Measurements from ENCODE around the gene RNF121.
"Not testable (repeated sequence)": the region's sequence is repeated elsewhere in the genome, so short reads cannot be mapped to it uniquely, and the experiment has no call there.

RNF121 gene

GRCh38 chr11:71928737-71929443, at the start of gene RNF121:
Gene RNF121 (plus strand): TSS chr11:71929046. CDS start chr11:71929062, 16 bp downstream.
- no peaks in the 10 kb centered on the region for H3K9me3 Mint-ChIP-seq
- peaks cover 47% of the 10 kb centered on the region for H3K4me1 Mint-ChIP-seq
- peak; percentile 92 for ATAC-seq
- DNase-seq = peak; percentile 95 to 98
- H3K27me3 Mint-ChIP-seq = no peaks in the 10 kb centered on the region
- peak within 1 kb of the TSS; percentile 91 to 93 for H3K4me3 Mint-ChIP-seq
- H3K27ac Mint-ChIP-seq = peak within 1 kb of the TSS; percentile 100

DNA sequence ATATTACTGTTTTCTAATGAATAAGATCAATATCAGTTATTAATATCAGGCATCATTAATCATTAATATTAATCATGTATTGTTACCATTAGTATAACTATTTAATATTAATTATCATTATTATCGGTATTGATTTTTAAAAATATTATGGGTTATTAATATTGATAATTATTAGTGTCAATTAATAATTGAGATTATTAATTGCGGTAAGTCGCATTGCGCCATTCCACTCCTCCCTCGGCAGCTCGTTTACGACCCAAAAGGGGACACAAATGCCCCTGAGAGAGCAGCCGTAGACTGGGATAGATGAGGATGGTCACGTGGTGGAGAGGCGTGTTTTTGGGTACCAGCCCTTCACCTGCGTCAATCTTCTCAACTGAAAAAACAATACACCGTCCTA, 43.0 kb upstream of the RNF121 start:
- H3K4me3 Mint-ChIP-seq, H3K27me3 Mint-ChIP-seq, H3K27ac Mint-ChIP-seq, H3K4me1 Mint-ChIP-seq, ATAC-seq, DNase-seq, H3K9me3 Mint-ChIP-seq: not testable (repeated sequence)

- not testable (repeated sequence) for H3K4me3 Mint-ChIP-seq, H3K27ac Mint-ChIP-seq
Measured at GRCh38 chr11:71888335-71889010, 40.4 kb upstream of the RNF121 start.

GRCh38 chr11:71889181-71889872, 39.5 kb upstream of the RNF121 start:
- H3K27ac Mint-ChIP-seq, ATAC-seq, H3K9me3 Mint-ChIP-seq, H3K4me3 Mint-ChIP-seq, DNase-seq, H3K27me3 Mint-ChIP-seq, H3K4me1 Mint-ChIP-seq: not testable (repeated sequence)

More at GRCh38 chr11:71888335-71889010, 40.4 kb upstream of the RNF121 start:
- not testable (repeated sequence) for H3K9me3 Mint-ChIP-seq, DNase-seq, H3K4me1 Mint-ChIP-seq, H3K27me3 Mint-ChIP-seq, ATAC-seq

- H3K9me3 Mint-ChIP-seq = peaks cover 0 to 7% of the 10 kb centered on the region in 2 donors
- no peak overlapping the region for H3K4me3 Mint-ChIP-seq
- no peaks in the 10 kb centered on the region for H3K27me3 Mint-ChIP-seq
- ATAC-seq (no peak), DNase-seq (no peak)
- H3K4me1 Mint-ChIP-seq = no peaks in the 10 kb centered on the region
- H3K27ac Mint-ChIP-seq = no peak overlapping the region
Measured at GRCh38 chr11:71895961-71896360, 32.9 kb upstream of the RNF121 start.

DNA sequence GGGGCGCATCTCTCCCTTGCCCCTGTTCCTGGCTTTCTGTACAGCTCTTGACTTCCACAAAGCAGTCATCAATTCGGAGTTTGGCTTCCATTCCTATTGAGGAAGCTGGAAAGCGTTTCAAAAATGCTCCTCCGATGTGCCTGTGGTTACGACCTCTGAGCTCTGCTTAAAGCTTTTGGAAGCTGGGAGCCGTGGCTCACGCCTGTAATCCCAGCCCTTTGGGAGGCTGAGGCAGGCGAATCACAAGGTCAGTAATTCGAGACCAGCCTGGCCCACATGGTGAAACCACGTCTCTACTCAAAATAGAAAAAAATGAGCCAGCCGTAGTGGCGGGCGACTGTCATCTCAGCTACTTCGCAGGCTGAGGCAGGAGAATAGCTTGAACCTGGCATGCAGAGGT, 27.7 kb upstream of the RNF121 start:
- not testable (repeated sequence) for ATAC-seq, DNase-seq, H3K4me1 Mint-ChIP-seq, H3K27ac Mint-ChIP-seq, H3K9me3 Mint-ChIP-seq, H3K27me3 Mint-ChIP-seq, H3K4me3 Mint-ChIP-seq

GRCh38 chr11:71908218-71908617, 20.6 kb upstream of the RNF121 start:
- no peaks in the 10 kb centered on the region for H3K27me3 Mint-ChIP-seq
- no peak overlapping the region for H3K27ac Mint-ChIP-seq
- no peaks in the 10 kb centered on the region for H3K9me3 Mint-ChIP-seq
- peaks cover 14% of the 10 kb centered on the region for H3K4me1 Mint-ChIP-seq
- no peak overlapping the region for H3K4me3 Mint-ChIP-seq
- ATAC-seq (no peak), DNase-seq (no peak)

- H3K4me3 Mint-ChIP-seq, H3K27me3 Mint-ChIP-seq, ATAC-seq, H3K9me3 Mint-ChIP-seq, DNase-seq: not testable (repeated sequence)
- Mint-ChIP-seq H3K4me1 (peaks cover 14% of the 10 kb centered on the region), H3K27ac (peak overlapping the region; percentile 97 to 98)
Measured at GRCh38 chr11:71910775-71911174, 18.1 kb upstream of the RNF121 start.

DNA sequence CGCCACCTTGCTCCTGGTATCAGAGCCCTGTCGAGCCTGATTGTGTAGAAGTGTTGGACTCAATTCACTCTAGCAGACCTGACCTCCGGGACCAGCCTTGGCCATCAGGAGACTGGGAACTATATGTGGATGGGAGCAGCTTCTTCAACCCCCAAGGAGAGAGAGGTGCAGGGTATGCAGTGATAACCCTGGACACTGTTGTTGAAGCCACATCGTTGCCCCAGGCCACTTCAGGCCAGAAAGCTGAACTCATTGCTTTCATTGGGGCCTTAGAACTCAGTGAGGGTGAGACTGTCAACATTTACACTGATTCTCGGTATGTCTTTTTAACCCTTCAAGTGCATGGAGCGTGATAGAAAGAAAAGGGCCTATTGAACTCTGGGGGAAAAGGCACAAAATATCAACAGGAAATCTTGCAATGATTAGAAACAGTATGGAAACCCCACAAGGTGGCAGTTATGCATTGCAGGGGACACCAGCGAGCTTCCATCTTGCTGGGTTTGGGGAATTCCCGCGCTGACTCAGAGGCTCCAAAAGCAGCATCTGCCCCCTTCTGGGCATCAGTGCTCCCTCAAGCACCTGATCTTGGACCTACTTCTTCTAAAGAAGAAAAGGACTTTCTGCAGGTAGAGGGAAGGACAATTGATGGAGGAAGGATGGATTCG, 17.4 kb upstream of the RNF121 start:
- Mint-ChIP-seq H3K27ac (peak overlapping the region; percentile 92 to 98), H3K4me3 (peak overlapping the region in 1 of 2 donors; percentile 26), H3K4me1 (peaks cover 14% of the 10 kb centered on the region)
- H3K27me3 Mint-ChIP-seq, ATAC-seq, H3K9me3 Mint-ChIP-seq: not testable (repeated sequence)
- DNase-seq = peak; percentile 70 to 89

GRCh38 chr11:71911986-71912340, 16.9 kb upstream of the RNF121 start:
- Mint-ChIP-seq H3K27ac (peak overlapping the region; percentile 92 to 98), H3K4me3 (peak overlapping the region in 1 of 2 donors; percentile 26)
- not testable (repeated sequence) for ATAC-seq

GRCh38 chr11:71913756-71914526, 14.9 kb upstream of the RNF121 start:
- Mint-ChIP-seq H3K27me3 (no peaks in the 10 kb centered on the region), H3K4me1 (peaks cover 14% of the 10 kb centered on the region), H3K9me3 (no peaks in the 10 kb centered on the region), H3K4me3 (no peak overlapping the region), H3K27ac (peak overlapping the region in 1 of 2 donors; percentile 22)
- ATAC-seq (no peak), DNase-seq (no peak)

More at GRCh38 chr11:71911986-71912340, 16.9 kb upstream of the RNF121 start:
- DNase-seq, H3K9me3 Mint-ChIP-seq, H3K27me3 Mint-ChIP-seq: not testable (repeated sequence)
- peaks cover 14% of the 10 kb centered on the region for H3K4me1 Mint-ChIP-seq

DNA sequence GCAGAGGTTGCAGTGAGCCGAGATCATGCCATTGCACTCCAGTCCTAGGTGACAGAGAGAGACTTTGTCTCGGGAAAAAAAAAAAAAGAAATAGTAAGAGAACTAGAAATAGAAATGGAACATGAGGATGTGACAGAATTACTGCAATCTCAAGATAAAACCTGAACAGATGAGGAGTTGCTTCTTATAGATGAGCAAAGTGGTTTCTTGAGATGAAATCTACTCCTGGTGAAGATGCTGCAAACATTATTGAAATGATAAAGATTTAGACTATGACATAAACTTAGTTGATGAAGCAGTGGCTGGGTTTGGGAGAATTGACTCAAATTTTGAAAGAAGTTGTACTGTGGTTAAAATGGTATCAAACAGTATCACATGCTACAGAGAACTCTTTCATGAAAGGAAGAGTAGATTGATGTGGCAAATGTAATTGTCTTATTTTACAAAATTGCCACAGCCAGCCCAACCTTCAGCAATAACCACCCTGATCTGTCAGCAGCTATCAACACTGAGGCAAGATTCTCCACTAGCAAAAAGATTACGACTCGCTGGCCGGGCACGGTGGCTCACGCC, 14.1 kb upstream of the RNF121 start:
- H3K27me3 Mint-ChIP-seq = no peaks in the 10 kb centered on the region
- peaks cover 14% of the 10 kb centered on the region for H3K4me1 Mint-ChIP-seq
- H3K4me3 Mint-ChIP-seq = no peak overlapping the region
- H3K27ac Mint-ChIP-seq = peak overlapping the region in 1 of 2 donors; percentile 22
- no peaks in the 10 kb centered on the region for H3K9me3 Mint-ChIP-seq
- no peak for DNase-seq
- ATAC-seq = peak; percentile 76

DNA sequence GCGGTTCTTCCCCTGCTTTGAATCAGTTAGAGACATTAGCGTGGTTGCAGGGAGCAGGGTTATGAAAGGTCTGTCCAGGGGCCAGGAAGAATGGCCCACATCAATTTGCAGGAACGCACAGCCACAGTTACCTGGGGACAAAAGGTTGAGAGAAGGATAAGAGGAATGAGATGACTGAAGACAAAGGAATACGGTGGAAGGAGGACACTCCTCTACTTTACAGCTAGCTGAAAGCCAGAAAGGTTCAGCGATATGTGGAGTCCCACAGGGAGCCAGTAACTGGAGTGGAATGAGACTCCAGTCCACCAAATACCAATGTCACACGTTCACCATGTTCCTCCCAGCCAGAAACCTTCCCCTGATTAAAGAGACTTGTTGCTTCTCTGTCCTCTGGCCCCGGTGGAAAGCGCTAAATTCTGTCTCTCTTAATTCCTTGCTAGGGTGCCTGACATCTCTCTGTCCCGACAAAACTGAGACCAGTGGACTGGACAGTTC, 11.2 kb upstream of the RNF121 start:
- Mint-ChIP-seq H3K4me1 (no peaks in the 10 kb centered on the region), H3K4me3 (no peak overlapping the region), H3K9me3 (no peaks in the 10 kb centered on the region), H3K27me3 (no peaks in the 10 kb centered on the region), H3K27ac (no peak overlapping the region)
- ATAC-seq (no peak), DNase-seq (no peak)

Data from stimulated activated naive CD8-positive, alpha-beta T cell treated with anti-CD3 and anti-CD28 coated beads, Interleukin-15, amount 100 ng/mL, for 72 hours (primary cell).